Skin of body (tissue), 2 donors: ENCODE data around the gene KIF26B. TPM values are rescaled to one million over a fixed set of nuclear protein-coding genes. Genes with fewer than 3 reads are reported as not detected.
"Not testable (repeated sequence)": the region's sequence is repeated elsewhere in the genome, so short reads cannot be mapped to it uniquely, and the experiment has no call there.

Experiments
- DNase-seq: peaks from one replicate; lab custom pipeline; 2025; lab: John Stamatoyannopoulos, UW
- total RNA-seq: library from RNA; depleted of rRNA; stranded (reverse); fragments of >200 nt; gene quantifications from one replicate; pipeline ENCODE4 v1.2.3, GENCODE V29; 2014

The KIF26B gene
- total RNA-seq, 1 donor from 2014 or later, result 5.8 TPM

DNA sequence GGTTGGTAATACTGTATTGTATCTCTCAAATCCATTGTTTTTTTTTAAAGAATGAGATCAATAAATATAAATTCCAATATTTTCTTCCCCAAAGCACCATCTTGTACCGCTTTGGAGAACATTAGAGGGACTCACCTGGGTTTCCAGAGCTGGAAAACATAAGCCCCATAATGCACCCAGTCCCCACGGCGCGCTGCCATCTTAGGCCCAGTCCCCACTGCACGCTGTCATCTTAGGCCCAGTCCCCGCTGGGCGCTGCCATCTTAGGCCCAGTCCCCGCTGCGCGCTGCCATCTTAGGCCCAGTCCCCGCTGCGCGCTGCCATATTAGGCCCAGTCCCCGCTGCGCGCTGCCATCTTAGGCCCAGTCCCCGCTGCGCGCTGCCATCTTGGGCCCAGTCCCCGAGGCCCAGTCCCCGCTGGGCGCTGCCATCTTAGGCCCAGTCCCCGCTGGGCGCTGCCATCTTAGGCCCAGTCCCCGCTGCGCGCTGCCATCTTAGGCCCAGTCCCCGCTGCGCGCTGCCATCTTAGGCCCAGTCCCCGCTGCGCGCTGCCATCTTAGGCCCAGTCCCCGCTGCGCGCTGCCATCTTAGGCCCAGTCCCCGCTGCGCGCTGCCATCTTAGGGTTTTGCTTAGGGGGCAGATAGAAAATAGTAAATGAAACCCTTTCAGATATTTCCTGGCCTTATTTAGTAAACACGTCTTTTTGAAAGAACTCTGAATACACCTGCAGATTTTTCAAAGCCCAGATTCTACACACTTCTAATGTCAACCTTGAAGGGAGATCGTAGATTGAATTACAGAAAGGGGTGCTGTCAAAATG, 518.3 kb downstream of the KIF26B start:
- DNase-seq, result not testable (repeated sequence)

DNA sequence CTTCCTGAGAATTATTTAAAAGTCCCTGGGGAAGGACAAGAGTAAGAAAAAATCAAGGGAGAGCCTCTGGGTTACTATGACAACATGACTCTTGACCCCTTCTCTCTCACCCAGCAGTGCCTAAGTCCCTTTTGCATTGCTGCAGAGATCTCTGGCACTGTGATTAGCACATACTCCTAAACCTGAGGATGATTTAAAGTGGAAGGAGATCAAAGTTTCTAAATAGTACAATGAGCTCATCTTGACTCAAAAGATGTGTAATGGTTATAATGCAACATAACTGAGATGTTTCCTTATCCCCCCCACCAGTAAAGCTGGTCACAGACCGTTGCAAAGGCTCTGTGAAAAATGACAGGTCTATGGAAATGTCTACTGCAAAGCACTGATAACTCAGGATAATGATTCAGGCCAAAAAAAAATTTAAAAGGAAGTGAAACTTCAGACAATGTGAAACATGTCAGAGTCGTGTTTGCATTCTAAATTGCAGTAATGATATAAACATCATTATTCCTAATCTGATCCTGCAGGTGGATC, 519.2 kb downstream of the KIF26B start:
- DNase-seq, result no peak

DNA sequence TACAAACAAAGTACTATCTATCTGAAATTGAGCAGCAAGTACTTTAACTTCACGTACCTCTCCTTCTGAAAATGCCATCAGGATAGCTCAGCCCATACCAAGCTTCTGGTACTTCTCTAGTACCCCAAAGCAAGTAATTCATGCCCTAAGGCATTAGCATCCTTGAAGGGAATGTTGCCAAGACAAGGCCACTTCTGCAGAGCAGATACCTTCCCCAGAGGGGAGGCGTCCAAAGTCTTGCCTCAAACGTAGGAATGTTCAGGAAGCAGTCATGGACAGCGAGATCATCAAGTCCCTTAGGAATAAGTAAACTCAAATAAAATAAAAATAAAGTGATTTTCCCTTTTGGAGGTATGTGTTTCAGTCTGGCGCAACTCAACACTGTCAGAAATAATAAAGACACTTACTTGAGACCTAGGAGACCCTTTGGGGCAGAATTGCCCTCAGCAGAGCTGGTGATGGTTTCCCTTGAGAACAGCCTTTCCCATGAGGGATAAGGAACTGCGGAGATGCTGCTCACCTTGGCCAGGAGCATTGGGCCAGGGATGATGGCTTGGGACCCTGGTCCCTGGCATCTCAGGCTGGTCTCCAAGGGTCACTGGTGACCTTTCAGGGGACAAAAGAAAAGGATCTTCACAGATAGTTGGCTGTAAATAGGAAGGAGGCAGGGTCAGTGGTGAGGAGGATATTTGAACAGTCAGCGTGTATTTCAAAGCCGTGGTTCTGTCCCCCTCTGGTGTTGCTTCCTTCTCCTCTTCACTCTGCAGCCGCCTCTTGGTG, 522.9 kb downstream of the KIF26B start:
- no peak for DNase-seq

DNA sequence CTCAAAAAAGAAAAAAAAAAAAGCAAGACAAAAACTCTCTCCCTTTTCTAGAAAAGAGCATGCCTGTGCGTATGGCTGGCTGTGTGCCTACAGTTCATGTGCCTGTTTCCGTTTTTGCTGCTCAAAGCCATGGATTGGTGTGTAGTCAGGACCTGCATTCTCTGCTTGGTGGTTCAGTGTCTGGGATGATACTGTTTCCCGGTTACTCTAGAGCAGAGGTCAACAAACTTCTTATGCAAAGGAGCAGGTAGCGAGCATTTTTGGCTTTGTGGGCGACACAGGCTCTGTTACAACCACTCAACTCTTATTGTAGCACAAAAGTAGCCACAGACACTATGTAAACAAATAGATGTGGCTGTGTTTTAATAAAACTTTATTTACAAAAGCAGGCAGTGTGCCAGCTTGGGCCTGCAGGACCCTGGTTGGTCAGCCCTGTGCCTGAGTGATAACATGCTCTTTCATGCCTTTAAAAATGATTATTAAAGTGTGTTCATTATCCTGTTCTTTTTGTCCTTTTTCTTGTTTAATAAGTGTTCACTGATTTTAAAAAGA, 524.2 kb downstream of the KIF26B start:
- no peak for DNase-seq

DNA sequence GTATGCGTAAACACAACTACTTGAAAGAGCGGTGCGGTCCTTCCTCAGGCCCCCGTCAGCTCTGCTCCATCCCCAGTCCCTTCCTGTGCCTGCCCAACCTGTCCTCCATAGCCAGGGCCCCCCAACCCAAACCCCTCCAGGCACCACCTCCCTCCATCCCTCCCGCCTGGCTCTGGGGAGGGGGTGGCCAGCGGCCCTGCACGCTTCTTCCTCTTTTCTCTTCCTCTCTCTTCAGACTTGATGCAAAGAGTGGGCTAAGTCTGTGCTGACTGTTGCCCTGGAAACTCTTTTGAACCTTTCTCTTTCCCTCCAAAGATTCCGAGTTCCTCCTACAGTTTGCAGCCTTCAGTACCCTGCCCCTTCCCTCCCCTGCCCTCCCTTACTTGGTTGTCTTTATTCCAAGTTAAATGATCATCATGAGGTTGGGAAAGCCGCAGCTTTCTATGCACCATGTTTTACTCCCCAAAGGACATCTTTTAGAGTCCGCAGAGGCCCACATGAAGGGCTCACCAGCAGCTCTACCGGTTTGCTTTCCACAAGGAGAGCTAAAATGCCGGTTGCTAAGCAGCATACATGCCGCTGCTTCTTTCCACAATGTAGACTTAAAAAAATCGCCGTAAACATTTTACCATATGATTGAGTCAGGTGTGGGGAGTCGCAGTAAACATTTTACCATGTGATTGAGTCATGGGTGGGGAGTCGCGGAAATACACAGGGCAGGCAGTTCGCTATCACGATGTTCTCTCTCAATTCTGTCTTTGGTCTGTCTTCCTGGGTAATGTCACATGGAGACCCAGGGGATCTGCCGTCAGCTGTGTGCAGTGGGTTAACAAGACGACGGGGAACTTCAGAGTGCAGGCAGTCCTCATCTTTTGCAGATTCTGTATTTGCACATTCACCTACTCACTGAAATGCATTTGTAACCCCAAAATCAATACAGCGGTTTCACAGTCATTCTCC, 525.3 kb downstream of the KIF26B start:
- DNase-seq, result no peak

DNA sequence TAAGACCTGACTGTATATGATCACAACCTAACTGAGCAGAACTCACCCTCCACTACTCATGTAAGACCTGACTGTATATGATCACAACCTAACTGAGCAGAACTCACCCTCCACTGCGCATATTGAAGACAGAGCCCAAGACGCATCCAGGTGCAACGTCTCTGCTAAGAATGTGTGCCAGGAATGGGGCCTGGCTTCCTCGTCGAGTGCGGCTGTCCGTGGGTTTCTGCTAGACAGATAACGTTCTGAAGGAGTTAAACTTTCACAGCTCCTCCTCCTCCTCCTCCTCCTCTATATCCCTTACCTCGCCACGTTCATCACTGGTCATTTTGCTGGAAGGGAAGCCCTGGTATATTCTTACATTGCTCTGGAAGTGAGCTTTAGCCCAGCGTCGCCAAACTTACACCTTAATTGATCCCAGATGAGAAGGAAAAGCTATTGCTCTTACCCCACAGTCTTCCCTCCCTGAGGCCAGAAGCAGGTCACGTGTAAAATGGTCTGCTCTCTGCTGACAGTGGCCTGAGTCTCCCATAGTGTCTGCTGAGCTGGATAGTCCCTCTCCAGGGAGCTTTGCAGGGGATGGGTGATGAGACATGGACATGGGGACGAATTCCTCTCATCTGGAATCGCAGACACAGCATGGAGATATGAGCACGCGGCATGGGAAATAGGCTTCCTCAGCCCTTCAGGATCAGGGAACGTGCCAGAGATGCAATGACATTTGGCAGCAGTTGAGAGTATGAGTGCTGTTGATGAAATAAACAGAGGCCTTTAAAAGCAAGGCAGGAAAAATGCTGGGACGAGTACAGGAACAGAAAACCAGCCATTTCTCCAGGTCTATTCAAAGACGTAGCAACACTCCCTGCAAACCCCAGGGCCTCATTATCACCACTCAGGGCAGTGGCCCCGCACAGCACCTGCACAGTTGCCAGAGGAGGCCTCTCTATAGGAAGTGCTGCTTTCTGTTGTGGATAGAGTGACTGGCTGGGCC, 528.1 kb downstream of the KIF26B start:
- peak; percentile 53 for DNase-seq

DNA sequence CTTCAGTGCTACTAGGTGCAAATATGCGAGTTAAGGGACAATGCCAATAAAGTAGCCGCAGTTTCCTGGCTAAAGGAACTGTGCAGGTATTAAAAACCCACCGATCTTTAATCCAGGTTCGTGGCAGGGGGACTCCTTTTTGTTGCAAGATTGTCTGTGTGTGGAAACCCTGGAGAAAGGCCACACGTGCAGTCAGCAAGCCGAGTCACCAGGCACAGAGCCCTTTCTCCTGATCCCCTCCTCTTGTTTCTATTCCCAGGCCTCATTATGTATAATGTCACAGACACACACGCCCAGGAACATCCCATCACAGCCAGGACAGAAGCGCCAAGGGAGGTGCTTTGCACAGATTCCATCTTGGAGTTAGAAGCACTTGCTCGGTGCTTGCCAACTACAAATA, 528.9 kb downstream of the KIF26B start:
- DNase-seq, result peak; percentile 10

DNA sequence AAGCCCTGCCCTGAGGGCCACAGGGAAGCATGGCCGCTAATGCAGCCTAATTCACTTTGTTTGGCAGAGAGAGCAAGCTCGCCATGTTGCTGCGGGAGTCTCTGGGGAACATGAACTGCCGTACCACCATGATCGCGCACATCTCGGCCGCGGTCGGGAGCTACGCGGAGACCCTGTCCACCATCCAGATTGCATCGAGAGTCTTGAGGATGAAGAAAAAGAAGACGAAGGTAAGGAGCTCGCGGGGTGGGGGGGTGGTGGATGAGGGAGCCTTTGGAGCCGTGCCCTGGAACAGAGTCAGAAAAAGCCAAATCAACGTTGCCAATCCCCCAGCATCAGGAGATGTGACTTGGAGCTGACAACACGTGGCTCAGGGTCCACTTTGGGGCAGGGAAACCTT, 529.4 kb downstream of the KIF26B start:
- DNase-seq, result no peak

DNA sequence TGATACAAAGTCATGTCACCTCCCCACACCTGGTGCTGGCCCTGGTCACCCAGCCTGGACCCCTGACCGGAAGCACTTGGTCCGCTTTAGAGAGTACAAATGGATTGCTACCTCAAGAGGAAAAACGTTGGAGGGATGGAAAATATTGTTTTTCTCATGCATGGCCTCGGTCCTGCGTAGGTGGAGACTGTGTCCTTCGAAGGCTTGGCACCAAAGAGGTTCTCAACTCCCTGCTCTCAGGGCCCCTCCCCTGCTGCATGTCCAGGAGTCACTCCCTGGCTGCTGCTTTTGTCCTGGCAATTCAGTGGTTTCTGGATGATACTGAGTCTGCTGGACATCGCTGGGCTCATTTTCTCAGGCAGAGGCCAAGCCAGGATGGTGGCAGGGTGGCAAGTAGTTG, 529.8 kb downstream of the KIF26B start:
- no peak for DNase-seq

DNA sequence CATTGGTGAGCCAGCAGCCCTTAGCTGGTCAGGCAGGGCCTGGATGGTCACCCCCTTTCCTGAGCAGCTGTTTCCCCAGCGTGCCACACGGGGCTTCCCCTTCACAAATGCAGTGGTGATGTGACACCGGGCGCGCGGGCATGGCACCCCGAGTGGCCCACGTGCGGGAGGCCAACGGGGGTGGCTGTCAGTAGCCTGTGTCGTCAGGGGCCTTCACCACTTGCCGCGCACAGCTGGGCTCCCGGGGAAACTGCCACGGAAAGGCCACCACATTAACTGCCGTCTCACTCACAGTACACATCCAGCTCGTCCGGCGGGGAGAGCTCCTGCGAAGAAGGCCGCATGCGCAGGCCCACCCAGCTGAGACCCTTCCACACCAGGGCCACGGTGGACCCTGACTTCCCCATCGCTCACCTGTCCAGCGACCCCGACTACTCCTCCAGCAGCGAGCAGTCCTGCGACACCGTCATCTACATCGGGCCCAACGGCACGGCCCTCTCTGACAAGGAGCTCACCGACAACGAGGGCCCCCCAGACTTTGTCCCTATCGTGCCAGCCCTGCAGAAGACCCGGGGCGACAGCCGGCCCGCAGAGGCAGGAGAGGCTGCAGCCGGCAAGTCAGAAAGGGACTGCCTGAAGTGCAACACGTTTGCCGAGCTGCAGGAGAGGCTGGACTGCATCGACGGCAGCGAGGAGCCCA, 530.5 kb downstream of the KIF26B start:
- DNase-seq, result no peak

DNA sequence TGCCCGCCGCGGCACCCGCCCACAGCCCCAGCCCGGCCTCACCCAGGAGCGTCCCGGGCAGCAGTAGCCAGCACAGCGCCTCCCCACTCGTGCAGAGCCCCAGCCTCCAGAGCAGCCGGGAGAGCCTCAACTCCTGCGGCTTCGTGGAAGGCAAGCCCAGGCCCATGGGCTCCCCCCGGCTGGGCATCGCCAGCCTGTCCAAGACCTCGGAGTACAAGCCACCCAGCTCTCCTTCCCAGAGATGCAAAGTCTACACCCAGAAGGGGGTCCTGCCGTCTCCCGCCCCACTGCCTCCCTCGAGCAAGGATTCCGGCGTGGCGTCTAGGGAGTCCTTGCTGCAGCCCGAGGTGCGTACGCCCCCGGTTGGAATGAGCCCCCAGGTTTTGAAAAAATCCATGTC, 531.2 kb downstream of the KIF26B start:
- no peak for DNase-seq

DNA sequence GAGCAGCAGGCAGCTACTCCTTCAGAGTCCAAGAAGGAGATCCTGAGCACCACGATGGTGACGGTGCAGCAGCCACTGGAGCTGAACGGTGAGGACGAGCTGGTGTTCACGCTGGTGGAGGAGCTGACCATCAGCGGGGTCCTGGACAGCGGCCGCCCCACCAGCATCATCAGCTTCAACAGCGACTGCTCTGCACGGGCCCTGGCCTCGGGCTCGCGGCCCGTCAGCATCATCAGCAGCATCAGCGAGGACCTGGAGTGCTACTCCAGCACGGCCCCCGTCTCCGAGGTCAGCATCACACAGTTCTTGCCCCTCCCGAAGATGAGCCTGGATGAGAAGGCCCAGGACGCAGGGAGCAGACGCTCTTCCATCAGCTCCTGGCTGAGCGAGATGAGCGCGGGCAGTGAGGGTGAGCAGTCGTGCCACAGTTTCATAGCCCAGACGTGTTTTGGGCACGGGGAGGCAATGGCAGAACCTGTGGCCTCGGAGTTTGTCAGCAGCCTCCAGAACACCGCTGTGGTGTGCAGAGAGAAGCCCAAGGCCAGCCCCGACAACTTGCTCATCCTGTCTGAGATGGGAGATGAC, 531.8 kb downstream of the KIF26B start:
- DNase-seq, result no peak

DNA sequence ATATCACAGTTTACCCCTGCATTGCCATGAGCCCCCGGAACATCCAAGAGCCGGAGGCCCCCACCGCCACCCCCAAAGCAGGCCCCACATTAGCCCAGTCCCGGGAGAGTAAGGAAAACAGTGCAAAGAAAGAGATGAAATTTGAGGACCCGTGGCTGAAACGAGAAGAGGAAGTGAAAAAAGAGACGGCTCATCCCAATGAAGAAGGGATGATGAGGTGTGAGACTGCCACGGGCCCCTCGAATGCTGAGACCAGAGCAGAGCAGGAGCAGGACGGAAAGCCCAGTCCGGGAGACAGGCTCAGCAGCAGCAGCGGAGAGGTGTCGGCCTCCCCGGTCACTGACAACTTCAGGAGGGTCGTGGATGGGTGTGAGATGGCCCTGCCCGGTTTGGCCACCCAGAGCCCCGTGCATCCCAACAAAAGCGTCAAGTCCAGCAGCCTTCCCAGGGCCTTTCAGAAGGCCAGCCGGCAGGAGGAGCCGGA, 532.4 kb downstream of the KIF26B start:
- DNase-seq, result no peak

DNA sequence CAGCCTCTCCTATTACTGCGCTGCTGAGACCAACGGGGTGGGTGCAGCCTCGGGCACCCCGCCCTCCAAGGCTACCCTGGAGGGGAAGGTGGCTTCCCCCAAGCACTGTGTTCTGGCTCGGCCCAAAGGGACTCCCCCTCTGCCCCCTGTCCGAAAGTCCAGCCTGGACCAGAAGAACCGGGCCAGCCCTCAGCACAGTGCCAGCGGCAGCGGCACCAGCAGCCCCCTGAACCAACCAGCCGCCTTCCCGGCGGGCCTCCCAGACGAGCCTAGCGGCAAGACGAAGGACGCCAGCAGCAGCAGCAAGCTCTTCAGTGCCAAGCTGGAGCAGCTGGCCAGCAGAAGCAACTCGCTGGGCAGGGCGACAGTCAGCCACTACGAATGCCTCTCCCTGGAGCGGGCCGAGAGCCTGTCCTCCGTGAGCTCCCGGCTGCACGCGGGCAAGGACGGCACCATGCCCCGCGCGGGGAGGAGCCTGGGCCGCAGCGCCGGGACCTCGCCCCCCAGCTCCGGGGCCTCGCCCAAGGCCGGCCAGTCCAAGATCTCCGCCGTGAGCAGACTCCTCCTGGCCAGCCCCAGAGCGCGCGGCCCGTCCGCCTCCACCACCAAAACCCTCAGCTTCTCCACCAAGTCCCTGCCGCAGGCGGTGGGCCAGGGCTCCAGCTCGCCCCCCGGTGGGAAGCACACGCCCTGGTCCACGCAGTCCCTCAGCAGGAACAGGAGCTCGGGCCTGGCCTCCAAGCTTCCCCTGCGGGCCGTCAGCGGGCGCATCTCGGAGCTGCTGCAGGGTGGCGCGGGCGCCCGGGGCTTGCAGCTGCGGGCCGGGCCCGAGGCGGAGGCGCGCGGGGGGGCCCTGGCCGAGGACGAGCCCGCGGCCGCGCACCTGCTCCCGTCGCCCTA, 533.1 kb downstream of the KIF26B start:
- no peak for DNase-seq

DNA sequence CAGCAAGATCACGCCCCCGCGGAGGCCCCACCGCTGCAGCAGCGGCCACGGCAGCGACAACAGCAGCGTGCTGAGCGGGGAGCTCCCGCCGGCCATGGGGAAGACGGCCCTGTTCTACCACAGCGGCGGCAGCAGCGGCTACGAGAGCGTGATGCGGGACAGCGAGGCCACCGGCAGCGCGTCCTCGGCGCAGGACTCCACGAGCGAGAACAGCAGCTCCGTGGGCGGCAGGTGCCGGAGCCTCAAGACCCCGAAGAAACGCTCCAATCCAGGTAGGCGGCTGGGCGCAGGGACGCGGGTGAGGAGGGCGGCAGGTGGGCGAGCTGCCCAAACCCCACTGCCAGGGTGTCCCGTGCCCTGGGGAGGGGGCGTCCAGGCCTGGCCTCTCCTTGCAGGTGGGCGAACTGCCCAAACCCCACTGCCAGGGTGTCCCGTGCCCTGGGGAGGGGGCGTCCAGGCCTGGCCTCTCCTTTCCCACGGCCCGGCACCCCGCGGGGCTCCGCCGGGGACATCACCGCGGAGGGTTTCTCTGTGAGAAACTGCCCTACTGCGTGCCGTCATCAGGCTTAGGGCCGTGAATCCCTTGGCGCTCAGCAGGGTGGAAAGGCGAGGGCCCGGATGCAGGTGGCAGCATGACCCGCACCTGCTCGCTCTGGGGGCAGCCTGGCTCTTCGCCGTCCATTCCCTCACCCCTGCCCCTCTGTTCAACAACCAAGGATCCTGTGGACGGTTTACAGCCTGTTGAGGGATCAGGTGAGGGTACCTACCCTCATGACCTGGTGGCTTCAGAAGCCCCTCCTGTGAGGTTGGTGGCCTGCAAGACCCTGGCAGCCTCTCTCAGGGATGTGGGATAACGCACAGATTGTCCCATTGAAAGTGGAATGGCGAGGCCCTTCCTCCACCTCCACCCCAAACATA, 534.0 kb downstream of the KIF26B start:
- DNase-seq, result no peak

DNA sequence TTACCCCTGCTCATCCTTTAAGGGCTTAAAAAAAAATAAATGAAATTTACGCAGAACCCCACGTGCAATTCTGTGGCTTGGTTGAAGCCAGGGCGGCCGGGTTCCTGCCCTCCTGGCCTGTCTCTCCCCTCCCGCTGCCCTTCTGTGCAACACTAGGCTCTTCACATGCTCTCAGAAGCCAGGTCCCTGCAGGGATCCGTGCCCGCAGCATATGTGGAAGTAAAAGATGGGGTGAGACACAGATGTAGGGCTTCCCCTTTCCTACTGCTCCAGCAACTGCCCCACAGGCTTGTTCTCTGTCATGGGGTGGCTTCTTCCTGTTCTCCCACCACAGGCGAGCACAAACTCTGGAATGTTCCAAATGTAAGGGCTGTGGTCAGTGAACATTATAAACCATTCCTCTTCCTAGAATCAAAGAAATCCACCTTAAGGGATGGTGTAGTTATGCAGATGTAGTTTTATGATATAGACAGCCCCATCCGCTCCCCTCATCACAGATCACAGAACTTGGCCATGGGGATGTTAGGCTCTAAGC, 535.4 kb downstream of the KIF26B start:
- no peak for DNase-seq
